GM23338 (cell line): ENCODE results near the gene CDH23. TPM values are rescaled to one million over a fixed set of nuclear protein-coding genes. Genes with fewer than 3 reads are reported as not detected.

Experiments used
- ATAC-seq: fragments of 200-7000 bp; cut with Tn5 transposase; 3 replicates; pipeline ENCODE4 v1.9.1; 2020
- DNase-seq: peaks from one replicate; pipeline ENCODE4 v3.0.0-alpha.2; 2015; ENCODE audit warnings: low spot score
- H2AFZ ChIP-seq: fragments of 200-600 bp; sonication (generic); 2 replicates; pipeline ENCODE4 v1.8.0; 2016; ENCODE audit warnings: antibody characterized with exemption, mild to moderate bottlenecking, moderate library complexity
- H3F3A ChIP-seq: fragments of 200-600 bp; sonication (generic); replicated peaks from 2 replicates; pipeline ENCODE4 v1.8.0; 2017; ENCODE audit warnings: antibody characterized with exemption, mixed run types, low read depth
- H3K27ac ChIP-seq: fragments of 200-600 bp; sonication (generic); 2 replicates; pipeline ENCODE4 v1.6.1; 2016; ENCODE audit warnings: low read depth
- H3K27me3 ChIP-seq: fragments of 200-600 bp; sonication (generic); 2 replicates; pipeline ENCODE4 v1.8.0; 2016; ENCODE audit warnings: mild to moderate bottlenecking, mixed run types, moderate library complexity; ENCODE audit not compliant: insufficient read depth
- H3K36me3 ChIP-seq: fragments of 200-600 bp; sonication (generic); 2 replicates; pipeline ENCODE4 v1.8.0; 2016; ENCODE audit warnings: mild to moderate bottlenecking; ENCODE audit not compliant: insufficient read depth
- H3K4me1 ChIP-seq: fragments of 200-600 bp; sonication (generic); 2 replicates; pipeline ENCODE4 v1.8.0; 2016; ENCODE audit warnings: mild to moderate bottlenecking, moderate library complexity; ENCODE audit not compliant: insufficient read depth
- H3K4me2 ChIP-seq: fragments of 200-600 bp; sonication (generic); 2 replicates; pipeline ENCODE4 v1.7.1; 2017; ENCODE audit warnings: mixed run types
- H3K4me3 ChIP-seq: fragments of 200-600 bp; sonication (generic); 2 replicates; pipeline ENCODE4 v1.6.1; 2016; ENCODE audit warnings: mixed run types
- H3K79me2 ChIP-seq: fragments of 200-600 bp; sonication (generic); replicated peaks from 2 replicates; pipeline ENCODE4 v1.8.0; 2017; ENCODE audit warnings: mild to moderate bottlenecking; ENCODE audit not compliant: insufficient read depth
- H3K9me2 ChIP-seq: fragments of 200-600 bp; sonication (generic); 2 replicates; pipeline ENCODE4 v1.8.0; 2017; ENCODE audit not compliant: insufficient read depth
- H4K20me1 ChIP-seq: fragments of 200-600 bp; sonication (generic); replicated peaks from 2 replicates; pipeline ENCODE4 v1.8.0; 2017; ENCODE audit warnings: mild to moderate bottlenecking; ENCODE audit not compliant: insufficient read depth
- H3K27ac Mint-ChIP-seq: 2 replicates; pipeline ENCODE4 v1.8.0; 2020; ENCODE audit warnings: inconsistent platforms, mild to moderate bottlenecking, moderate library complexity, mixed read lengths
- H3K27me3 Mint-ChIP-seq: 3 replicates; pipeline ENCODE4 v1.8.0; 2022; ENCODE audit warnings: low read depth, mild to moderate bottlenecking, moderate library complexity, mixed read lengths, inconsistent platforms; ENCODE audit not compliant: insufficient read depth, poor library complexity
- H3K36me3 Mint-ChIP-seq: 3 replicates; pipeline ENCODE4 v1.8.0; 2021; ENCODE audit warnings: low read depth, mild to moderate bottlenecking, inconsistent platforms, moderate library complexity, mixed read lengths
- H3K4me1 Mint-ChIP-seq: 3 replicates; pipeline ENCODE4 v1.8.0; 2020; ENCODE audit warnings: mild to moderate bottlenecking, inconsistent platforms, mixed read lengths
- H3K4me3 Mint-ChIP-seq: 3 replicates; pipeline ENCODE4 v1.8.0; 2021; ENCODE audit warnings: moderate library complexity, mild to moderate bottlenecking, inconsistent platforms, mixed read lengths
- H3K9me3 Mint-ChIP-seq: 3 replicates; pipeline ENCODE4 v1.8.0; 2020; ENCODE audit warnings: moderate library complexity, mild to moderate bottlenecking, inconsistent platforms, mixed read lengths
- CREB1 ChIP-seq: fragments of 250-450 bp; sonication (Bioruptor Pico); IDR thresholded peaks from 2 replicates; pipeline ENCODE4 v1.5.0; 2020; ENCODE audit warnings: low read depth, mild to moderate bottlenecking, moderate library complexity
- EZH2phosphoT487 ChIP-seq: fragments of 200-600 bp; sonication (generic); IDR thresholded peaks from one replicate; pipeline ENCODE4 v1.8.1; 2018; ENCODE audit warnings: antibody characterized with exemption; ENCODE audit not compliant: unreplicated experiment
- NANOG ChIP-seq: IDR thresholded peaks from 2 replicates; pipeline ENCODE4 v1.6.1; 2016; ENCODE audit warnings: antibody characterized with exemption, borderline replicate concordance
- REST ChIP-seq: IDR thresholded peaks from one replicate; pipeline ENCODE4 v1.6.1; 2018; ENCODE audit warnings: antibody characterized with exemption; ENCODE audit not compliant: unreplicated experiment
- ZNF331 ChIP-seq: fragments of 250-450 bp; sonication (Bioruptor Pico); IDR thresholded peaks from 2 replicates; pipeline ENCODE4 v1.5.0; 2020; ENCODE audit warnings: low read depth, mild to moderate bottlenecking, moderate library complexity
- ZNF462 ChIP-seq: fragments of 250-450 bp; sonication (Bioruptor Pico); IDR thresholded peaks from 2 replicates; pipeline ENCODE4 v1.5.0; 2020; ENCODE audit warnings: mild to moderate bottlenecking, moderate library complexity
- polyA plus RNA-seq: library from polyadenylated mRNA; unstranded; fragments of >200 nt; fragmentation: Nextera tagmentation; extraction: Ambion mirVana; gene quantifications from 2 replicates; pipeline ENCODE4 v1.2.1, GENCODE V29; 2016
- total RNA-seq: library from RNA; depleted of rRNA; stranded (reverse); fragments of >200 nt; shearing (Covaris generic); gene quantifications from 2 replicates; pipeline ENCODE4 v1.2.3, GENCODE V29; 2014

CDH23 gene
- total and polyA plus RNA-seq, 2 experiments from 2014 or later: 0.95 to 4.3 TPM

- TF ChIP-seq ZNF462 (CRISPR knock-in tag) (no peak), CREB1 (CRISPR knock-in tag) (no peak), REST (no peak), ZNF331 (CRISPR knock-in tag) (no peak)
Observed at GRCh38 chr10:71399946-71400345, 3.2 kb downstream of the CDH23 start (continued).

DNA sequence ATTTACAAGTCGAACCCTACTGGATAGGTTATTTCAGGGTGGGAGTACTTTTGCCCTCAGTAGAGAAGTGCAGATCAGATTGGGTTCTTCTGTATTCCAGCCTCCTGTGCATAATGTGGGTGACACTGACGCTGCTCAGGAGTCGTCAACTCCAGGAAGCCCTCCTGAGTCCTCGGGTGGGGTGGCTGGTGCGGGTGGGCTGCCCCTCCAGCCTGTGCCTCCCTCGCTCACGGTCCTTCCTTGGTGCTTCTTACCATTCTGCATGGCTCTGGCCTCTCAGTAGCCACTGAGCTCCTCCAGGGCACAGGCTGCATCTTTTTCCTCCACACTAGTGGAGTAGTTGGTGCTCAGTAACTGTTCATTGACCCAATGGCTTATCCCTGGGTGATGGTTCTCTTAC is 4.3 kb downstream of the CDH23 start:
- ATAC-seq: no peak
- no peak overlapping the region for H3K4me3 Mint-ChIP-seq
- TF ChIP-seq ZNF462 (CRISPR knock-in tag): no peak
- no peak for TF ChIP-seq CREB1 (CRISPR knock-in tag)
- no peak for TF ChIP-seq EZH2phosphoT487
- no peak for TF ChIP-seq NANOG

More for the DNA sequence above, 4.3 kb downstream of the CDH23 start:
- Histone ChIP-seq H3K79me2 (no peaks in the 10 kb centered on the region), H4K20me1 (0 out of 2 replicates have a peak, but pooled peaks cover 5% of the 10 kb centered on the region), H3K27ac (no peak overlapping the region), H3K27me3 (peaks cover 37% of the 10 kb centered on the region), H2AFZ (no peak overlapping the region), H3K4me3 (no peak overlapping the region), H3K4me1 (peaks cover 16% of the 10 kb centered on the region), H3K36me3 (no peaks in the 10 kb centered on the region), H3F3A (0 out of 2 replicates have a peak, but pooled peaks cover under 1% of the 10 kb centered on the region), H3K9me2 (no peaks in the 10 kb centered on the region), H3K4me2 (no peak overlapping the region)
- H3K4me1 Mint-ChIP-seq: peaks cover 14% of the 10 kb centered on the region; the same call in 2 of the 3 replicates
- H3K27me3 Mint-ChIP-seq: peaks cover 32% of the 10 kb centered on the region
- H3K27ac Mint-ChIP-seq: no peak overlapping the region
- DNase-seq: no peak
- H3K36me3 Mint-ChIP-seq: no peaks in the 10 kb centered on the region
- H3K9me3 Mint-ChIP-seq: no peaks in the 10 kb centered on the region
